ENCODE data around the gene XG.

The XG gene

GRCh38 chrX:2781698-2782097 is 29.9 kb downstream of the XG start:
- H3K9ac ChIP-seq (ENCODE audit: low read length), result no peak overlapping the region
- H3K4me2 ChIP-seq (ENCODE audit: low read depth, low read length, poor library complexity, severe bottlenecking), result no peak overlapping the region
- H3K9me2 ChIP-seq (replicated peaks; ENCODE audit: insufficient read depth, low read length), result no peaks in the 10 kb centered on the region
- no peak overlapping the region for H3K4me3 ChIP-seq (ENCODE audit: insufficient read depth, low read length, poor library complexity, severe bottlenecking)
- H3K27me3 ChIP-seq (ENCODE audit: low read length), result no peaks in the 10 kb centered on the region
- H4K20me1 ChIP-seq (ENCODE audit: low read depth, low read length), result no peaks in the 10 kb centered on the region
- no peaks in the 10 kb centered on the region for H3F3A ChIP-seq (ENCODE audit: insufficient read depth)
- TF ChIP-seq EZH2phosphoT487 (conservative IDR thresholded peaks at IDR 0.05; ENCODE audit: low read length), result no peak
- no peak for TF ChIP-seq CTCF (IDR thresholded peaks at IDR 0.05; ENCODE audit: insufficient read depth, low read length, poor library complexity, severe bottlenecking)
- no peaks in the 10 kb centered on the region for H3K9me3 ChIP-seq (ENCODE audit: insufficient read depth, low read length)
- H3K36me3 ChIP-seq (ENCODE audit: low read length), result no peaks in the 10 kb centered on the region
- H3K79me2 ChIP-seq (ENCODE audit: insufficient read depth, low read length), result no peaks in the 10 kb centered on the region
- no peak overlapping the region for H3K27ac ChIP-seq (ENCODE audit: low read depth, low read length)
- no peak overlapping the region for H2AFZ ChIP-seq (ENCODE audit: low read depth, low read length, severe bottlenecking)

- H3K27me3 ChIP-seq (ENCODE audit: low read length), result no peaks in the 10 kb centered on the region
- H2AFZ ChIP-seq (ENCODE audit: low read depth, low read length, severe bottlenecking), result no peak overlapping the region
- H3K9me3 ChIP-seq (ENCODE audit: insufficient read depth, low read length), result no peaks in the 10 kb centered on the region
- H3F3A ChIP-seq (ENCODE audit: insufficient read depth), result no peaks in the 10 kb centered on the region
- no peaks in the 10 kb centered on the region for H4K20me1 ChIP-seq (ENCODE audit: low read depth, low read length)
- H3K4me3 ChIP-seq (ENCODE audit: insufficient read depth, low read length, poor library complexity, severe bottlenecking), result no peak overlapping the region
- H3K9ac ChIP-seq (ENCODE audit: low read length), result no peak overlapping the region
- no peaks in the 10 kb centered on the region for H3K36me3 ChIP-seq (ENCODE audit: low read length)
- H3K4me2 ChIP-seq (ENCODE audit: low read depth, low read length, poor library complexity, severe bottlenecking), result no peak overlapping the region
- no peak overlapping the region for H3K27ac ChIP-seq (ENCODE audit: low read depth, low read length)
- H3K79me2 ChIP-seq (ENCODE audit: insufficient read depth, low read length), result no peaks in the 10 kb centered on the region
- TF ChIP-seq EZH2phosphoT487 (conservative IDR thresholded peaks at IDR 0.05; ENCODE audit: low read length) (no peak), CTCF (IDR thresholded peaks at IDR 0.05; ENCODE audit: insufficient read depth, low read length, poor library complexity, severe bottlenecking) (no peak)
- H3K9me2 ChIP-seq (replicated peaks; ENCODE audit: insufficient read depth, low read length), result no peaks in the 10 kb centered on the region
Measured at GRCh38 chrX:2782171-2782570, 30.3 kb downstream of the XG start.

DNA sequence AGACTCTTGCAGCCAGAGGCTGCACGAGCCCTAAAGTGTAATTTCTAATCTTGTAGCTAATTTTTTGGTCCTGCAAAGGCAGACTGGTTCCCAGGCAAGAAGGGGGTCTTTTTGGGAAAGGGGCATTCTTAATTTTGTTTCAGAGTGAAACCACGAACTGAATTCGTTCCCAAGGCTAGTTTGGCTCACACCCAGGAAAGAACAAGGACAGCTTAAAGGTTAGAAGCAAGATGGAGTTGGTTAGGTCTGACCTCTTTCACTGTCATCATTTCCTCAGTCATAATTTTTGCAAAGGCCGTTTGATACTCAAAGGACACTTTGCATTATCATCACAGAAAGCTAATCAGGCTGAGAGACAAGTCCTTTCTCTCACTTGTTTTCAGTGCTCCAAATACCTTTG is 30.9 kb downstream of the XG start:
- TF ChIP-seq EZH2phosphoT487 (conservative IDR thresholded peaks at IDR 0.05; ENCODE audit: low read length), result no peak
- no peak for TF ChIP-seq CTCF (IDR thresholded peaks at IDR 0.05; ENCODE audit: insufficient read depth, low read length, poor library complexity, severe bottlenecking)
- no peaks in the 10 kb centered on the region for H3K9me3 ChIP-seq (ENCODE audit: insufficient read depth, low read length)
- no peak overlapping the region for H2AFZ ChIP-seq (ENCODE audit: low read depth, low read length, severe bottlenecking)

More for the DNA sequence above, 30.9 kb downstream of the XG start:
- Histone ChIP-seq H3K27me3 (ENCODE audit: low read length) (no peaks in the 10 kb centered on the region), H3F3A (ENCODE audit: insufficient read depth) (no peaks in the 10 kb centered on the region), H3K9me2 (replicated peaks; ENCODE audit: insufficient read depth, low read length) (no peaks in the 10 kb centered on the region), H3K9ac (ENCODE audit: low read length) (no peak overlapping the region), H3K79me2 (ENCODE audit: insufficient read depth, low read length) (no peaks in the 10 kb centered on the region), H3K4me3 (ENCODE audit: insufficient read depth, low read length, poor library complexity, severe bottlenecking) (no peak overlapping the region), H3K36me3 (ENCODE audit: low read length) (no peaks in the 10 kb centered on the region), H4K20me1 (ENCODE audit: low read depth, low read length) (no peaks in the 10 kb centered on the region), H3K27ac (ENCODE audit: low read depth, low read length) (no peak overlapping the region), H3K4me2 (ENCODE audit: low read depth, low read length, poor library complexity, severe bottlenecking) (no peak overlapping the region)

Measured in SU-DHL-6 (cell line).